HCT116 (cell line): ENCODE measurements around the gene SLC5A10. TPM values are rescaled to one million over a fixed set of nuclear protein-coding genes. Genes with fewer than 3 reads are reported as not detected.

Source experiments
- ATAC-seq: fragments of 200-7000 bp; cut with Tn5 transposase; 2 replicates; pipeline ENCODE4 v1.9.1; 2020; ENCODE audit warnings: mild to moderate bottlenecking, moderate library complexity
- BruUV-seq: library from RNA; stranded (reverse); fragments of 400-500 nt; replicated peaks from 2 replicates; lab custom pipeline; 2021; lab: Mats Ljungman, UMichigan
- CTCF ChIA-PET: fragments of 300-600 bp; sonication (Branson Sonifier 250); formaldehyde crosslinking; loops from one replicate; lab custom pipeline; 2021; ENCODE audit warnings: antibody characterized with exemption; lab: Charles Lee
- POLR2A ChIA-PET: fragments of 300-600, 350-600 bp; sonication (Branson Sonifier 250); formaldehyde crosslinking; loops from one replicate; lab custom pipeline; 2021; ENCODE audit warnings: antibody characterized with exemption; lab: Charles Lee
- RAD21 ChIA-PET, 2 experiments: fragments of 300-600 bp; sonication (Branson Sonifier 250); formaldehyde crosslinking; loops; one replicate each; lab custom pipeline; 2023; ENCODE audit warnings: low total read pairs in 2 of 2; ENCODE audit not compliant: uncharacterized antibody in 2 of 2, unreplicated experiment in 2 of 2, low non-redundant PET in 1 of 2; lab: Charles Lee
- DNase-seq: peaks from one replicate; pipeline ENCODE4 v3.0.0-alpha.2; 2010; ENCODE audit warnings: low read depth, low spot score
- H2AFZ ChIP-seq: fragments of 200-600 bp; shearing (Covaris generic), sonication (generic); 2 replicates; pipeline ENCODE4 v1.6.1; 2017; ENCODE audit warnings: low read depth, mixed run types, mixed read lengths, antibody characterized with exemption, low read length; ENCODE audit not compliant: poor library complexity, severe bottlenecking
- H3K27ac ChIP-seq: 2 replicates; pipeline ENCODE4 v1.5.1; 2012; ENCODE audit warnings: low read depth, low read length
- H3K27me3 ChIP-seq: fragments of 200-600 bp; sonication (generic); 2 replicates; pipeline ENCODE4 v1.6.1; 2016; ENCODE audit warnings: mixed run types, low read length, mixed read lengths; ENCODE audit not compliant: insufficient read depth
- H3K36me3 ChIP-seq, 2 experiments: fragments of 200-500 bp in 1 of 2; fragments of 200-600 bp in 1 of 2; sonication (Bioruptor generic) in 1 of 2; sonication (generic) in 1 of 2; 2 replicates each; pipeline versions ENCODE4 v1.5.1 to v1.6.1; 2014 to 2016; ENCODE audit warnings: low read length in 2 of 2, inconsistent platforms in 1 of 2, mixed read lengths in 1 of 2, mixed run types in 1 of 2; ENCODE audit not compliant: insufficient read depth in 2 of 2, control insufficient read depth in 1 of 2
- H3K4me1 ChIP-seq, 2 experiments: fragments of 200-600 bp in 1 of 2; sonication (generic) in 1 of 2; 2 replicates each; pipeline versions ENCODE4 v1.5.1 to v1.6.1; 2012 to 2017; ENCODE audit warnings: low read length in 2 of 2, inconsistent platforms in 1 of 2, mild to moderate bottlenecking in 1 of 2, mixed read lengths in 1 of 2, mixed run types in 1 of 2, moderate library complexity in 1 of 2; ENCODE audit not compliant: insufficient read depth in 2 of 2, control insufficient read depth in 1 of 2
- H3K4me2 ChIP-seq: fragments of 200-600 bp; sonication (generic); 2 replicates; pipeline ENCODE4 v1.6.1; 2017; ENCODE audit warnings: mixed run types, low read length, mixed read lengths
- H3K4me3 ChIP-seq, 2 experiments: fragments of 200-600 bp in 1 of 2; sonication (generic) in 1 of 2; replicated peaks in 1 of 2; 2 replicates each; pipeline ENCODE4 v1.5.1; 2011 to 2016; ENCODE audit warnings: low read length in 2 of 2, control low read depth in 1 of 2, low read depth in 1 of 2, mild to moderate bottlenecking in 1 of 2, mixed read lengths in 1 of 2, mixed run types in 1 of 2
- H3K79me2 ChIP-seq: fragments of 200-600 bp; sonication (generic); 2 replicates; pipeline ENCODE4 v1.6.1; 2017; ENCODE audit warnings: mild to moderate bottlenecking, mixed run types, low read length, moderate library complexity, mixed read lengths; ENCODE audit not compliant: insufficient read depth
- H3K9ac ChIP-seq: fragments of 200-600 bp; sonication (generic); 2 replicates; pipeline ENCODE4 v1.6.1; 2016; ENCODE audit warnings: low read length, mixed read lengths
- H3K9me2 ChIP-seq: fragments of 200-600 bp; sonication (generic), shearing (Covaris generic); 2 replicates; pipeline ENCODE4 v1.6.1; 2017; ENCODE audit warnings: mixed run types, mild to moderate bottlenecking, moderate library complexity; ENCODE audit not compliant: insufficient read depth
- H3K9me3 ChIP-seq, 2 experiments: fragments of 200-500 bp in 1 of 2; fragments of 200-600 bp in 1 of 2; sonication (Bioruptor generic) in 1 of 2; sonication (generic) in 1 of 2; 2 replicates each; pipeline ENCODE4 v1.6.1; 2014 to 2017; ENCODE audit warnings: low read length in 2 of 2, mixed read lengths in 2 of 2, inconsistent platforms in 1 of 2, low read depth in 1 of 2, mild to moderate bottlenecking in 1 of 2, mixed run types in 1 of 2, moderate library complexity in 1 of 2; ENCODE audit not compliant: control insufficient read depth in 1 of 2, insufficient read depth in 1 of 2
- H4K20me1 ChIP-seq: fragments of 200-600 bp; sonication (generic), shearing (Covaris generic); 2 replicates; pipeline ENCODE4 v1.6.1; 2017; ENCODE audit warnings: mixed run types, mild to moderate bottlenecking, moderate library complexity; ENCODE audit not compliant: insufficient read depth
- ATF3 ChIP-seq: IDR thresholded peaks from 2 replicates; pipeline ENCODE4 v1.6.1; 2012
- CBX3 ChIP-seq: IDR thresholded peaks from 2 replicates; pipeline ENCODE4 v1.6.1; 2012; ENCODE audit warnings: low read depth
- CEBPB ChIP-seq: IDR thresholded peaks from 2 replicates; pipeline ENCODE4 v1.6.1; 2012; ENCODE audit warnings: low read depth
- CTCF ChIP-seq, 3 experiments: fragments of 200-600 bp in 1 of 3; sonication (generic) in 1 of 3; IDR thresholded peaks in 2 of 3; conservative IDR thresholded peaks in 1 of 3; 2 replicates each; pipeline ENCODE4 v1.5.1; 2012 to 2017; ENCODE audit warnings: low read depth in 2 of 3, low read length in 2 of 3, antibody characterized with exemption in 1 of 3, borderline replicate concordance in 1 of 3, control low read depth in 1 of 3, mild to moderate bottlenecking in 1 of 3, mixed read lengths in 1 of 3, mixed run types in 1 of 3, moderate library complexity in 1 of 3; ENCODE audit not compliant: insufficient read depth in 1 of 3
- EGR1 ChIP-seq: IDR thresholded peaks from 2 replicates; pipeline ENCODE4 v1.6.1; 2012; ENCODE audit warnings: low read depth
- ELF1 ChIP-seq: IDR thresholded peaks from 2 replicates; pipeline ENCODE4 v1.6.1; 2012; ENCODE audit warnings: low read depth, borderline replicate concordance
- EZH2 ChIP-seq: fragments of 200-600 bp; sonication (generic); IDR thresholded peaks from 2 replicates; pipeline ENCODE4 v1.6.1; 2017; ENCODE audit warnings: antibody characterized with exemption, mixed run types
- EZH2phosphoT487 ChIP-seq: fragments of 200-600 bp; IDR thresholded peaks from 2 replicates; pipeline ENCODE4 v1.6.1; 2018; ENCODE audit warnings: antibody characterized with exemption, borderline replicate concordance
- FOSL1 ChIP-seq: IDR thresholded peaks from 2 replicates; pipeline ENCODE4 v1.6.1; 2012; ENCODE audit warnings: low read depth
- JUND ChIP-seq: IDR thresholded peaks from 2 replicates; pipeline ENCODE4 v1.6.1; 2012
- MAX ChIP-seq: IDR thresholded peaks from 2 replicates; pipeline ENCODE4 v1.6.1; 2012
- POLR2A ChIP-seq: IDR thresholded peaks from 2 replicates; pipeline ENCODE4 v1.7.0; 2011; ENCODE audit warnings: borderline replicate concordance; ENCODE audit not compliant: insufficient read depth, insufficient read length; ENCODE audit errors: extremely low read depth
- POLR2AphosphoS5 ChIP-seq: IDR thresholded peaks from 2 replicates; pipeline ENCODE4 v1.6.1; 2011; ENCODE audit warnings: mild to moderate bottlenecking, low read depth, low read length, moderate library complexity
- REST ChIP-seq: IDR thresholded peaks from 2 replicates; pipeline ENCODE4 v1.6.1; 2012; ENCODE audit warnings: low read depth
- SP1 ChIP-seq: IDR thresholded peaks from 2 replicates; pipeline ENCODE4 v1.6.1; 2012; ENCODE audit warnings: low read depth
- SRF ChIP-seq: IDR thresholded peaks from 2 replicates; pipeline ENCODE4 v1.6.1; 2012; ENCODE audit warnings: low read depth
- TCF7L2 ChIP-seq: IDR thresholded peaks from 2 replicates; pipeline ENCODE4 v1.7.0; 2011; ENCODE audit warnings: borderline replicate concordance, inconsistent platforms; ENCODE audit not compliant: insufficient read depth, insufficient read length; ENCODE audit errors: extremely low read depth
- ZBTB33 ChIP-seq: IDR thresholded peaks from 2 replicates; pipeline ENCODE4 v1.6.1; 2011; ENCODE audit warnings: mild to moderate bottlenecking, low read length, moderate library complexity; ENCODE audit not compliant: insufficient replicate concordance; ENCODE audit errors: extremely low read depth
- ZFX ChIP-seq: fragments of 450-650 bp; IDR thresholded peaks from 2 replicates; pipeline ENCODE4 v1.6.1; 2017
- intact Hi-C: fragments of 100-400 bp; cut with micrococcal nuclease; formaldehyde crosslinking; loops from 2 replicates; pipeline ENCODE4 v1.10.0; 2022
- total RNA-seq: library from RNA; stranded (reverse); gene quantifications from one replicate; pipeline ENCODE4 v1.2.1, GENCODE V29; 2021; ENCODE audit not compliant: unreplicated experiment

SLC5A10 gene
- total RNA-seq, 1 experiment from 2014 or later, result not detected

- BruUV-seq, result no TSS peak
- no peak for ATAC-seq
Measured at GRCh38 chr17:18978050-18978449, 26.1 kb downstream of the SLC5A10 start.

More at GRCh38 chr17:18978050-18978449, 26.1 kb downstream of the SLC5A10 start:
- ChIA-PET POLR2A (no interaction called here), RAD21 (no interaction called here), CTCF (no interaction called here)
- TF ChIP-seq EZH2phosphoT487 (no peak), FOSL1 (no peak), EZH2 (no peak), ATF3 (no peak), TCF7L2 (no peak), SP1 (no peak), ZBTB33 (no peak), POLR2A (no peak), MAX (no peak), REST (no peak), EGR1 (no peak), ELF1 (no peak), SRF (no peak), CEBPB (no peak), POLR2AphosphoS5 (no peak), JUND (no peak), ZFX (no peak), CTCF (IDR thresholded peaks at IDR 0.05 in 2 of 3, conservative IDR thresholded peaks at IDR 0.05 in 1 of 3; ENCODE audit: borderline replicate concordance in 1 of 3, insufficient read depth in 1 of 3, low read depth in 2 of 3, low read length in 2 of 3) (no peak), CBX3 (no peak)
- H3K4me1 ChIP-seq, result peaks cover 15 to 23% of the 10 kb centered on the region in 2 experiments
- no peak overlapping the region for H3K4me3 ChIP-seq
- H4K20me1 ChIP-seq, result no peaks in the 10 kb centered on the region
- H3K9ac ChIP-seq, result no peak overlapping the region
- peaks cover 27% of the 10 kb centered on the region for H3K79me2 ChIP-seq
- no peaks in the 10 kb centered on the region for H3K9me2 ChIP-seq
- H3K27ac ChIP-seq, result no peak overlapping the region
- peaks cover 18 to 28% of the 10 kb centered on the region in 2 experiments; a peak in 3 of 4 replicates for H3K36me3 ChIP-seq
- no peak for DNase-seq
- no peak overlapping the region for H2AFZ ChIP-seq
- H3K9me3 ChIP-seq, result no peaks in the 10 kb centered on the region
- H3K4me2 ChIP-seq, result no peak overlapping the region
- no peaks in the 10 kb centered on the region for H3K27me3 ChIP-seq
- intact Hi-C loops, result no loop called here
